Loucy (cell line): ENCODE results near the gene LHPP.

Experiments used
- H2AFZ ChIP-seq: fragments of 200-600 bp; sonication (generic); 2 replicates; pipeline ENCODE4 v1.6.0; 2016; ENCODE audit warnings: antibody characterized with exemption, mild to moderate bottlenecking, low read length, moderate library complexity
- H3F3A ChIP-seq: fragments of 200-600 bp; 2 replicates; pipeline ENCODE4 v1.6.0; 2016; ENCODE audit warnings: antibody characterized with exemption, low read depth, mild to moderate bottlenecking
- H3K27me3 ChIP-seq: fragments of 200-600 bp; sonication (generic); 2 replicates; pipeline ENCODE4 v1.6.1; 2014; ENCODE audit warnings: low read length, mild to moderate bottlenecking; ENCODE audit not compliant: insufficient read depth, poor library complexity, severe bottlenecking
- H3K36me3 ChIP-seq: fragments of 200-600 bp; sonication (generic); 2 replicates; pipeline ENCODE4 v1.6.1; 2016; ENCODE audit warnings: low read length; ENCODE audit not compliant: insufficient read depth
- H3K4me1 ChIP-seq: fragments of 200-600 bp; sonication (generic); 2 replicates; pipeline ENCODE4 v1.5.1; 2014; ENCODE audit warnings: low read length, mild to moderate bottlenecking; ENCODE audit not compliant: insufficient read depth, poor library complexity, severe bottlenecking
- H3K4me2 ChIP-seq: fragments of 200-600 bp; sonication (generic); 2 replicates; pipeline ENCODE4 v1.6.0; 2014; ENCODE audit warnings: antibody characterized with exemption, low read length, low read depth, mild to moderate bottlenecking; ENCODE audit not compliant: poor library complexity, severe bottlenecking
- H3K4me3 ChIP-seq: fragments of 200-600 bp; sonication (generic); 2 replicates; pipeline ENCODE4 v1.5.1; 2014; ENCODE audit warnings: low read length, mild to moderate bottlenecking, mixed read lengths; ENCODE audit not compliant: poor library complexity, severe bottlenecking
- H3K79me2 ChIP-seq: fragments of 200-600 bp; sonication (generic); 2 replicates; pipeline ENCODE4 v1.6.1; 2014; ENCODE audit warnings: low read length; ENCODE audit not compliant: insufficient read depth
- H3K9ac ChIP-seq: fragments of 200-600 bp; sonication (generic); 2 replicates; pipeline ENCODE4 v1.6.0; 2014; ENCODE audit warnings: mild to moderate bottlenecking, low read depth, low read length, moderate library complexity; ENCODE audit not compliant: poor library complexity, severe bottlenecking
- H3K9me2 ChIP-seq: fragments of 200-600 bp; sonication (generic); replicated peaks from 2 replicates; pipeline ENCODE4 v1.6.1; 2016; ENCODE audit warnings: low read depth, low read length, mixed read lengths
- H3K9me3 ChIP-seq: fragments of 200-600 bp; sonication (generic); 2 replicates; pipeline ENCODE4 v1.6.1; 2014; ENCODE audit warnings: mild to moderate bottlenecking, antibody characterized with exemption, low read length, low read depth; ENCODE audit not compliant: insufficient read depth
- H4K20me1 ChIP-seq: fragments of 200-600 bp; sonication (generic); 2 replicates; pipeline ENCODE4 v1.6.0; 2014; ENCODE audit warnings: antibody characterized with exemption, low read length, mild to moderate bottlenecking; ENCODE audit not compliant: insufficient read depth, poor library complexity, severe bottlenecking
- EZH2phosphoT487 ChIP-seq: fragments of 200-600 bp; IDR thresholded peaks from 2 replicates; pipeline ENCODE4 v1.6.1; 2018; ENCODE audit warnings: antibody characterized with exemption, mild to moderate bottlenecking, moderate library complexity, borderline replicate concordance
- TF ChIP-seq, protein P1 (sequence below): fragments of 200-600 bp; sonication (generic); conservative IDR thresholded peaks from 2 replicates; pipeline ENCODE4 v1.5.1; 2014; ENCODE audit warnings: mild to moderate bottlenecking, antibody characterized with exemption, low read length

The LHPP gene

DNA sequence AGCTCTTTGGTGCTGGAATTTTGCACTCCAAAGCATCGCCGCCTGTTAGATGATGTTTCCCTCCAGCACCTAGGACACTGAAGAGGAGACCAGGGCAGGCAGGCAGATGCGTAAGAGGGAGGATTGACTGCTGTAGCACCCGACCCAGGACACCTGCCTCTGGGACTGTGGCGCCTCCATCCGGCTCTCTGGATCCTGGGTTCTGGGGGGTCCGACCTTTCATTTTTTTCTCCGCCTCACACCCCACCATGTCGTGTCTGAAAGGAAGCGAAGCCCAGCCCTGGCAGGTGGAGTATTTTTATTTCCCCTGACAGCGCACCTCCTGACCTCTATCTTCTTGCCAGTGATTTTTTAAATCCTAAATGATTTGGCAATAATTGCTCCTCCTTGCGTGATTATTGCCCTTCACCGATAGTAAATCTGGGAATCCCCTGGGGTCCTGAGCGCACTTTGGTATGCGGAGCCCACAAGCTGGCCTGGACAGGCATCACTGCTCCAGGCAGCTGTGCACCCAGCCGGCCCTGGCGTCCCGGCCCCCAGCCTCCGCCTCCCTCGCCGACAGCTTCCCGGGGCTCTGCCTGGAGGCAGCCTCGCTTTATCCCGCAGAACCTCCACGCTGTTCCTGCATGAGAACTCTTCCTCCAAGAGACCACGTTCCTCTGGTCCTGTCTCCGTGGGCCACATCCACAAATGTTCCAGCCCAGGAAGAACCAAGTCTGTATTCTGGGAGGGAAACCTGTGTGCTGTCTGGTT, 48.4 kb downstream of the LHPP start:
- H3K79me2 ChIP-seq, result no peaks in the 10 kb centered on the region
- no peaks in the 10 kb centered on the region for H3K9me3 ChIP-seq
- H3F3A ChIP-seq, result no peaks in the 10 kb centered on the region; the same call in 1 of the 2 replicates
- H3K27me3 ChIP-seq, result no peaks in the 10 kb centered on the region
- no peaks in the 10 kb centered on the region for H3K36me3 ChIP-seq
- no peaks in the 10 kb centered on the region for H3K9me2 ChIP-seq
- H2AFZ ChIP-seq, result no peak overlapping the region
- no peak overlapping the region for H3K9ac ChIP-seq
- no peak overlapping the region for H3K4me2 ChIP-seq
- no peak overlapping the region for H3K4me3 ChIP-seq
- no peaks in the 10 kb centered on the region for H4K20me1 ChIP-seq
- H3K4me1 ChIP-seq, result no peaks in the 10 kb centered on the region
- no peak for TF ChIP-seq EZH2phosphoT487
- TF ChIP-seq, protein P1, sequence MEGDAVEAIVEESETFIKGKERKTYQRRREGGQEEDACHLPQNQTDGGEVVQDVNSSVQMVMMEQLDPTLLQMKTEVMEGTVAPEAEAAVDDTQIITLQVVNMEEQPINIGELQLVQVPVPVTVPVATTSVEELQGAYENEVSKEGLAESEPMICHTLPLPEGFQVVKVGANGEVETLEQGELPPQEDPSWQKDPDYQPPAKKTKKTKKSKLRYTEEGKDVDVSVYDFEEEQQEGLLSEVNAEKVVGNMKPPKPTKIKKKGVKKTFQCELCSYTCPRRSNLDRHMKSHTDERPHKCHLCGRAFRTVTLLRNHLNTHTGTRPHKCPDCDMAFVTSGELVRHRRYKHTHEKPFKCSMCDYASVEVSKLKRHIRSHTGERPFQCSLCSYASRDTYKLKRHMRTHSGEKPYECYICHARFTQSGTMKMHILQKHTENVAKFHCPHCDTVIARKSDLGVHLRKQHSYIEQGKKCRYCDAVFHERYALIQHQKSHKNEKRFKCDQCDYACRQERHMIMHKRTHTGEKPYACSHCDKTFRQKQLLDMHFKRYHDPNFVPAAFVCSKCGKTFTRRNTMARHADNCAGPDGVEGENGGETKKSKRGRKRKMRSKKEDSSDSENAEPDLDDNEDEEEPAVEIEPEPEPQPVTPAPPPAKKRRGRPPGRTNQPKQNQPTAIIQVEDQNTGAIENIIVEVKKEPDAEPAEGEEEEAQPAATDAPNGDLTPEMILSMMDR, result no peak

DNA sequence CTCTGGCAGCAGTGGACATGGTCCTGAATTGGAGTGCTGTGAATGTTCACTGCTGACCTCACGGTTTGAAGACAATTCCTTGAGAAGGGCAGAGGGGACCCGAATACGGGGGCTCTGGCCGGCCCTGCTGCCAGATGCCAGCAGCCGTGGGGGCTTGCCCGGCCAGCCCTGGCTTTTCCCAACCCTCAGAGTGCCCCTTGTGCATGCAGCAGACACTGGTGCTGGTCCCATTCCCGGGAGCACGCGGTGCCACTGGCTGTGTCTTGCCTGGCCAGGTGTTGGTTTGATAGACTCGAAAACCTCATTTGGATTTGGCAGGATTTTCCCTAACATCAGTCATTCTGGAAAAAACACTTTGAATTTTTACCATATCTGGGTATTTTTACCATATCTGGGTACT, 49.1 kb downstream of the LHPP start:
- Histone ChIP-seq H3K4me1 (no peaks in the 10 kb centered on the region), H3K4me3 (no peak overlapping the region), H3K79me2 (no peaks in the 10 kb centered on the region), H2AFZ (no peak overlapping the region), H3K9me2 (no peaks in the 10 kb centered on the region), H4K20me1 (no peaks in the 10 kb centered on the region), H3F3A (no peaks in the 10 kb centered on the region), H3K9me3 (no peaks in the 10 kb centered on the region), H3K9ac (no peak overlapping the region), H3K27me3 (no peaks in the 10 kb centered on the region), H3K36me3 (no peaks in the 10 kb centered on the region), H3K4me2 (no peak overlapping the region)
- no peak for TF ChIP-seq EZH2phosphoT487
- TF ChIP-seq, protein P1, result no peak

DNA sequence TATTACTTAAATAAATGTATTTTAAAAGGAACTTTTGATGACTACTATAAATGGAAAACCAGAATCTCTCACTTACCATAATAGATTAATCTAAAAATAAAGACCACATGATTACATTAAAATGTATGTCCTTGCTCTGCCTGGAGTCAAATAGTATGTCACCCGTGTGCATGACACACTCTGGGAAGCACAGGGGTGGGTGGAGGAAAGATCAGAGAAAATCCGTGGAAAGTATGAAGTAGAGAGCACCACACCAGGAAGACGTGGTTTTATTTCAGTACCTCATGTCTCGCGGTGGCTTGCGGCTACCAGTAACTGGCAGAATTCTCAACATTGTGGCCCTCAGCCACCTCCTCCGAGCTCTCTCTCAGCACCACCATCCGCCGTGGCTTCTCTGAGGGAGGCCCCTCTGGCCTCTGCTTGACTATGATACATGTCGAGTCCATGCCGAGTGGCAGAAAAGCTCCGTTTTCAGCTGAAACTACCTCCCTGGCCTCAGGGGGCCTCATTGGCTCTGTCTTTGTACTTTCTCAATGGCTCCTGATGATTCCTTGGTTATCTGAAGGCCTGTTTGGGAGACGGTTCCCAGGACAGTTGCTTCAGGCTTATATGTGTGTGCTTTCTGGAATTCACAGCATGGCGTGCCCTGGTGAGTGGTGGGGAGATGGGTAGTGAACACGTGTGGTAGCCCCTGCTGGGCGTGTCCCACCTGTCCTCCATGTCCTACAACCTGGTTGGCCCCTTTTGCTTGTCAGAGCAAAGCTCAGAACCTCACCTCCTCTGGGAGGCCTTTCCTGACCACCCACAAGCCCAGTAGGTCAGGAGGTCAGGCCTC, 49.8 kb downstream of the LHPP start:
- Histone ChIP-seq H3K4me3 (no peak overlapping the region), H3K36me3 (no peaks in the 10 kb centered on the region), H3K79me2 (no peaks in the 10 kb centered on the region), H3K9me3 (no peaks in the 10 kb centered on the region), H3K4me2 (no peak overlapping the region), H3K4me1 (no peaks in the 10 kb centered on the region), H3K9ac (no peak overlapping the region), H2AFZ (no peak overlapping the region), H3F3A (no peaks in the 10 kb centered on the region), H3K27me3 (no peaks in the 10 kb centered on the region), H4K20me1 (no peaks in the 10 kb centered on the region), H3K9me2 (no peaks in the 10 kb centered on the region)
- TF ChIP-seq EZH2phosphoT487, result no peak
- TF ChIP-seq, protein P1, result no peak
